ENCODE data around the gene HSPA8. TPM values are rescaled to one million over a fixed set of nuclear protein-coding genes. Genes with fewer than 3 reads are reported as not detected.

Gene HSPA8
- polyA plus RNA-seq, 1 of the 3 experiments (the other 2 are of a cell fraction), result 2,088 TPM

GRCh38 chr11:123035831-123036230 is 26.1 kb downstream of the HSPA8 start:
- TF ChIP-seq GATA2 (CRISPR knock-in tag; IDR thresholded peaks at IDR 0.05), result no peak
- no peak for TF ChIP-seq TAF1 (IDR thresholded peaks at IDR 0.05; ENCODE audit: borderline replicate concordance, low read depth, low read length)
- TF ChIP-seq, protein P1, sequence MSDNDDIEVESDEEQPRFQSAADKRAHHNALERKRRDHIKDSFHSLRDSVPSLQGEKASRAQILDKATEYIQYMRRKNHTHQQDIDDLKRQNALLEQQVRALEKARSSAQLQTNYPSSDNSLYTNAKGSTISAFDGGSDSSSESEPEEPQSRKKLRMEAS (IDR thresholded peaks at IDR 0.05; ENCODE audit: low read depth), result no peak
- no peak for TF ChIP-seq JUND (IDR thresholded peaks at IDR 0.05)
- no peak for TF ChIP-seq ELF1 (IDR thresholded peaks at IDR 0.05)
- DNase-seq, result no peak
- H3K4me2 ChIP-seq, result no peak overlapping the region
- H3K9me2 ChIP-seq, result no peaks in the 10 kb centered on the region
- H3K27ac ChIP-seq (ENCODE audit: low read depth in 2 of 2, low read length in 1 of 2), result no peak overlapping the region
- peaks cover 8% of the 10 kb centered on the region for H3F3A ChIP-seq (replicated peaks; ENCODE audit: insufficient read depth)
- no peak overlapping the region for H3K4me3 ChIP-seq (ENCODE audit: low read depth in 2 of 2, low read length in 1 of 2)
- H3K9me3 ChIP-seq, result no peaks in the 10 kb centered on the region
- WGBS (ENCODE audit: low lambda C conversion rate), result 91% methylated on average over 10 of the region's 10 CpGs
- no peaks in the 10 kb centered on the region for H3K27me3 ChIP-seq (ENCODE audit: insufficient read depth)
- no peaks in the 10 kb centered on the region for H3K36me3 ChIP-seq (replicated peaks in 1 of 2; ENCODE audit: control insufficient read depth in 1 of 2, insufficient read depth in 2 of 2, low read length in 1 of 2)
- H2AFZ ChIP-seq (ENCODE audit: low read depth), result no peak overlapping the region
- no peaks in the 10 kb centered on the region for H3K79me2 ChIP-seq (ENCODE audit: insufficient read depth)
- no peak overlapping the region for H3K9ac ChIP-seq
- H4K20me1 ChIP-seq (ENCODE audit: insufficient read depth), result no peaks in the 10 kb centered on the region
- CTCF ChIA-PET, result interaction anchor here (1.3 to 1.6 kb wide), 2 partner anchors 15 to 24 kb away, joined by 3 to 4 read pairs; no protein-coding TSS in a partner anchor
- POLR2A ChIA-PET, result no interaction called here
- H3K4me1 ChIP-seq (ENCODE audit: control insufficient read depth in 1 of 2, insufficient read depth in 2 of 2, low read depth in 1 of 2, low read length in 1 of 2), result peaks cover 9% of the 10 kb centered on the region in 2 experiments; a peak in 2 of 4 replicates

GRCh38 chr11:123034597-123034996 is 27.3 kb downstream of the HSPA8 start:
- H3K79me2 ChIP-seq (ENCODE audit: insufficient read depth), result no peaks in the 10 kb centered on the region
- CTCF ChIA-PET, result interaction anchor here (0.7 to 2.3 kb wide), 7 partner anchors 12 to 181 kb away, joined by 3 to 11 read pairs (median 3); no protein-coding TSS in a partner anchor
- TF ChIP-seq TCF12 (IDR thresholded peaks at IDR 0.05) (no peak), RFX5 (IDR thresholded peaks at IDR 0.05; ENCODE audit: low read length) (no peak), USF1 (IDR thresholded peaks at IDR 0.05; ENCODE audit: borderline replicate concordance, low read depth) (no peak), JUND (IDR thresholded peaks at IDR 0.05) (no peak), USF2 (IDR thresholded peaks at IDR 0.05; ENCODE audit: borderline replicate concordance, low read depth, low read length) (no peak), NRF1 (IDR thresholded peaks at IDR 0.05; ENCODE audit: low read depth, low read length) (no peak), FOXJ3 (CRISPR knock-in tag; IDR thresholded peaks at IDR 0.05) (no peak), FOXM1 (IDR thresholded peaks at IDR 0.05; ENCODE audit: low read depth) (no peak), TAF1 (IDR thresholded peaks at IDR 0.05; ENCODE audit: borderline replicate concordance, low read depth, low read length) (no peak), NFIC (IDR thresholded peaks at IDR 0.05; ENCODE audit: borderline replicate concordance) (no peak), RAD21 (IDR thresholded peaks at IDR 0.05; ENCODE audit: low read length) (no peak), ELF1 (IDR thresholded peaks at IDR 0.05) (no peak), SIN3A (IDR thresholded peaks at IDR 0.05; ENCODE audit: borderline replicate concordance, low read depth, low read length) (no peak), IRF3 (IDR thresholded peaks at IDR 0.05; ENCODE audit: low read depth, low read length) (no peak), RCOR1 (IDR thresholded peaks at IDR 0.05; ENCODE audit: low read length) (no peak), RXRA (IDR thresholded peaks at IDR 0.05; ENCODE audit: borderline replicate concordance, low read depth) (no peak), EP300 (IDR thresholded peaks at IDR 0.05; ENCODE audit: borderline replicate concordance in 1 of 2, low read depth in 1 of 2, low read length in 1 of 2) (no peak)
- TF ChIP-seq, protein P2, sequence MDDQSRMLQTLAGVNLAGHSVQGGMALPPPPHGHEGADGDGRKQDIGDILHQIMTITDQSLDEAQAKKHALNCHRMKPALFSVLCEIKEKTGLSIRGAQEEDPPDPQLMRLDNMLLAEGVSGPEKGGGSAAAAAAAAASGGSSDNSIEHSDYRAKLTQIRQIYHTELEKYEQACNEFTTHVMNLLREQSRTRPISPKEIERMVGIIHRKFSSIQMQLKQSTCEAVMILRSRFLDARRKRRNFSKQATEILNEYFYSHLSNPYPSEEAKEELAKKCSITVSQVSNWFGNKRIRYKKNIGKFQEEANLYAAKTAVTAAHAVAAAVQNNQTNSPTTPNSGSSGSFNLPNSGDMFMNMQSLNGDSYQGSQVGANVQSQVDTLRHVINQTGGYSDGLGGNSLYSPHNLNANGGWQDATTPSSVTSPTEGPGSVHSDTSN (IDR thresholded peaks at IDR 0.05), result no peak
- TF ChIP-seq, protein P3, sequence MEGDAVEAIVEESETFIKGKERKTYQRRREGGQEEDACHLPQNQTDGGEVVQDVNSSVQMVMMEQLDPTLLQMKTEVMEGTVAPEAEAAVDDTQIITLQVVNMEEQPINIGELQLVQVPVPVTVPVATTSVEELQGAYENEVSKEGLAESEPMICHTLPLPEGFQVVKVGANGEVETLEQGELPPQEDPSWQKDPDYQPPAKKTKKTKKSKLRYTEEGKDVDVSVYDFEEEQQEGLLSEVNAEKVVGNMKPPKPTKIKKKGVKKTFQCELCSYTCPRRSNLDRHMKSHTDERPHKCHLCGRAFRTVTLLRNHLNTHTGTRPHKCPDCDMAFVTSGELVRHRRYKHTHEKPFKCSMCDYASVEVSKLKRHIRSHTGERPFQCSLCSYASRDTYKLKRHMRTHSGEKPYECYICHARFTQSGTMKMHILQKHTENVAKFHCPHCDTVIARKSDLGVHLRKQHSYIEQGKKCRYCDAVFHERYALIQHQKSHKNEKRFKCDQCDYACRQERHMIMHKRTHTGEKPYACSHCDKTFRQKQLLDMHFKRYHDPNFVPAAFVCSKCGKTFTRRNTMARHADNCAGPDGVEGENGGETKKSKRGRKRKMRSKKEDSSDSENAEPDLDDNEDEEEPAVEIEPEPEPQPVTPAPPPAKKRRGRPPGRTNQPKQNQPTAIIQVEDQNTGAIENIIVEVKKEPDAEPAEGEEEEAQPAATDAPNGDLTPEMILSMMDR (IDR thresholded peaks at IDR 0.05), result no peak

More at GRCh38 chr11:123034597-123034996, 27.3 kb downstream of the HSPA8 start:
- H4K20me1 ChIP-seq (ENCODE audit: insufficient read depth), result no peaks in the 10 kb centered on the region
- no peaks in the 10 kb centered on the region for H3K27me3 ChIP-seq (ENCODE audit: insufficient read depth)
- no peak overlapping the region for H3K4me3 ChIP-seq (ENCODE audit: low read depth in 2 of 2, low read length in 1 of 2)
- no peak overlapping the region for H3K4me2 ChIP-seq
- no peaks in the 10 kb centered on the region for H3K9me3 ChIP-seq
- 90% methylated on average over 6 of the region's 6 CpGs for WGBS (ENCODE audit: low lambda C conversion rate)
- POLR2A ChIA-PET, result interaction anchor here (0.5 kb wide), 1 partner anchor 28 kb away, joined by 5 read pairs; no protein-coding TSS in a partner anchor
- H3K4me1 ChIP-seq (ENCODE audit: control insufficient read depth in 1 of 2, insufficient read depth in 2 of 2, low read depth in 1 of 2, low read length in 1 of 2), result peaks cover 1 to 3% of the 10 kb centered on the region in 2 experiments; a peak in 1 of 4 replicates
- no peaks in the 10 kb centered on the region for H3K36me3 ChIP-seq (replicated peaks in 1 of 2; ENCODE audit: control insufficient read depth in 1 of 2, insufficient read depth in 2 of 2, low read length in 1 of 2)
- H3K27ac ChIP-seq (ENCODE audit: low read depth in 2 of 2, low read length in 1 of 2), result no peak overlapping the region
- H2AFZ ChIP-seq (ENCODE audit: low read depth), result no peak overlapping the region
- H3K9me2 ChIP-seq, result no peaks in the 10 kb centered on the region
- DNase-seq, result no peak
- no peak overlapping the region for H3K9ac ChIP-seq
- H3F3A ChIP-seq (replicated peaks; ENCODE audit: insufficient read depth), result peaks cover 1% of the 10 kb centered on the region
